Measurements from ENCODE around the gene KCNH3. TPM values are rescaled to one million over a fixed set of nuclear protein-coding genes. Genes with fewer than 3 reads are reported as not detected.

KCNH3 gene
- total and polyA plus RNA-seq, 2 donors (not counting 1 experiment from before 2014, with no cell fraction given), result 0.05 to 0.17 TPM

- DNase-seq (ENCODE audit: low read depth in 2 of 2), result no peak
- no peaks in the 10 kb centered on the region for H3K9me3 ChIP-seq (ENCODE audit: control insufficient read depth, insufficient read depth, low read depth, low read length)
- H3K4me1 ChIP-seq (ENCODE audit: control insufficient read depth, extremely low read depth, insufficient read depth, low read length), result no peaks in the 10 kb centered on the region
- H2AFZ ChIP-seq (ENCODE audit: low read length), result peak overlapping the region; percentile 73
- H4K20me1 ChIP-seq (ENCODE audit: control insufficient read depth, extremely low read depth, insufficient read depth, low read length), result no peaks in the 10 kb centered on the region
- peak overlapping the region in 1 of 4 experiments; percentile 44 for H3K4me3 ChIP-seq (replicated peaks in 1 of 4; ENCODE audit: control extremely low read depth in 1 of 4, insufficient read depth in 1 of 4, low read depth in 3 of 4, low read length in 4 of 4)
- no peak overlapping the region for H3K9ac ChIP-seq (ENCODE audit: insufficient read depth, low read length)
- no peak overlapping the region for H3K27ac ChIP-seq (ENCODE audit: insufficient read depth, low read length)
- H3K79me2 ChIP-seq (ENCODE audit: control insufficient read depth, insufficient read depth, low read length), result no peaks in the 10 kb centered on the region
- peak overlapping the region; percentile 83 for H3K4me2 ChIP-seq (ENCODE audit: extremely low read depth, insufficient read depth, low read length)
- no peaks in the 10 kb centered on the region for H3K36me3 ChIP-seq (ENCODE audit: control insufficient read depth, insufficient read depth, low read length)
- H3K27me3 ChIP-seq (ENCODE audit: control insufficient read depth, insufficient read depth, low read length), result peaks cover 32% of the 10 kb centered on the region
- no peak for TF ChIP-seq EZH2 (IDR thresholded peaks at IDR 0.05; ENCODE audit: low read length, missing control alignments)
- TF ChIP-seq, protein P1, sequence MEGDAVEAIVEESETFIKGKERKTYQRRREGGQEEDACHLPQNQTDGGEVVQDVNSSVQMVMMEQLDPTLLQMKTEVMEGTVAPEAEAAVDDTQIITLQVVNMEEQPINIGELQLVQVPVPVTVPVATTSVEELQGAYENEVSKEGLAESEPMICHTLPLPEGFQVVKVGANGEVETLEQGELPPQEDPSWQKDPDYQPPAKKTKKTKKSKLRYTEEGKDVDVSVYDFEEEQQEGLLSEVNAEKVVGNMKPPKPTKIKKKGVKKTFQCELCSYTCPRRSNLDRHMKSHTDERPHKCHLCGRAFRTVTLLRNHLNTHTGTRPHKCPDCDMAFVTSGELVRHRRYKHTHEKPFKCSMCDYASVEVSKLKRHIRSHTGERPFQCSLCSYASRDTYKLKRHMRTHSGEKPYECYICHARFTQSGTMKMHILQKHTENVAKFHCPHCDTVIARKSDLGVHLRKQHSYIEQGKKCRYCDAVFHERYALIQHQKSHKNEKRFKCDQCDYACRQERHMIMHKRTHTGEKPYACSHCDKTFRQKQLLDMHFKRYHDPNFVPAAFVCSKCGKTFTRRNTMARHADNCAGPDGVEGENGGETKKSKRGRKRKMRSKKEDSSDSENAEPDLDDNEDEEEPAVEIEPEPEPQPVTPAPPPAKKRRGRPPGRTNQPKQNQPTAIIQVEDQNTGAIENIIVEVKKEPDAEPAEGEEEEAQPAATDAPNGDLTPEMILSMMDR (conservative IDR thresholded peaks at IDR 0.05 in 1 of 2, IDR thresholded peaks at IDR 0.05 in 1 of 2; ENCODE audit: low read depth in 1 of 2, low read length in 2 of 2), result no peak
Observed at GRCh38 chr12:49548481-49548821, 9.6 kb downstream of the KCNH3 start.

GRCh38 chr12:49548822-49549648 is 10.2 kb downstream of the KCNH3 start:
- no peak overlapping the region for H3K9ac ChIP-seq (ENCODE audit: insufficient read depth, low read length)
- peak overlapping the region; percentile 83 for H3K4me2 ChIP-seq (ENCODE audit: extremely low read depth, insufficient read depth, low read length)
- peak; percentile 20 to 28 for DNase-seq (ENCODE audit: low read depth in 2 of 2)
- H3K27me3 ChIP-seq (ENCODE audit: control insufficient read depth, insufficient read depth, low read length), result peaks cover 32% of the 10 kb centered on the region
- no peaks in the 10 kb centered on the region for H3K79me2 ChIP-seq (ENCODE audit: control insufficient read depth, insufficient read depth, low read length)
- peak overlapping the region; percentile 73 for H2AFZ ChIP-seq (ENCODE audit: low read length)
- H3K36me3 ChIP-seq (ENCODE audit: control insufficient read depth, insufficient read depth, low read length), result no peaks in the 10 kb centered on the region
- no peak overlapping the region for H3K27ac ChIP-seq (ENCODE audit: insufficient read depth, low read length)
- peak; percentile 65 for TF ChIP-seq EZH2 (IDR thresholded peaks at IDR 0.05; ENCODE audit: low read length, missing control alignments)
- TF ChIP-seq, protein P1 (conservative IDR thresholded peaks at IDR 0.05 in 1 of 2, IDR thresholded peaks at IDR 0.05 in 1 of 2; ENCODE audit: low read depth in 1 of 2, low read length in 2 of 2), result peak; percentile 25 to 34
- no peaks in the 10 kb centered on the region for H3K4me1 ChIP-seq (ENCODE audit: control insufficient read depth, extremely low read depth, insufficient read depth, low read length)
- peak overlapping the region in 2 of 4 experiments; percentile 16 to 44 for H3K4me3 ChIP-seq (replicated peaks in 1 of 4; ENCODE audit: control extremely low read depth in 1 of 4, insufficient read depth in 1 of 4, low read depth in 3 of 4, low read length in 4 of 4)
- no peaks in the 10 kb centered on the region for H3K9me3 ChIP-seq (ENCODE audit: control insufficient read depth, insufficient read depth, low read depth, low read length)
- H4K20me1 ChIP-seq (ENCODE audit: control insufficient read depth, extremely low read depth, insufficient read depth, low read length), result no peaks in the 10 kb centered on the region

GRCh38 chr12:49549735-49550692 is 11.2 kb downstream of the KCNH3 start:
- Histone ChIP-seq H3K27ac (ENCODE audit: insufficient read depth, low read length) (no peak overlapping the region), H3K4me3 (replicated peaks in 1 of 4; ENCODE audit: control extremely low read depth in 1 of 4, insufficient read depth in 1 of 4, low read depth in 3 of 4, low read length in 4 of 4) (no peak overlapping the region), H3K4me2 (ENCODE audit: extremely low read depth, insufficient read depth, low read length) (no peak overlapping the region), H3K4me1 (ENCODE audit: control insufficient read depth, extremely low read depth, insufficient read depth, low read length) (no peaks in the 10 kb centered on the region), H3K36me3 (ENCODE audit: control insufficient read depth, insufficient read depth, low read length) (no peaks in the 10 kb centered on the region), H3K27me3 (ENCODE audit: control insufficient read depth, insufficient read depth, low read length) (peaks cover 32% of the 10 kb centered on the region), H3K79me2 (ENCODE audit: control insufficient read depth, insufficient read depth, low read length) (no peaks in the 10 kb centered on the region), H4K20me1 (ENCODE audit: control insufficient read depth, extremely low read depth, insufficient read depth, low read length) (no peaks in the 10 kb centered on the region), H3K9ac (ENCODE audit: insufficient read depth, low read length) (no peak overlapping the region), H3K9me3 (ENCODE audit: control insufficient read depth, insufficient read depth, low read depth, low read length) (no peaks in the 10 kb centered on the region), H2AFZ (ENCODE audit: low read length) (no peak overlapping the region)
- TF ChIP-seq, protein P1 (conservative IDR thresholded peaks at IDR 0.05 in 1 of 2, IDR thresholded peaks at IDR 0.05 in 1 of 2; ENCODE audit: low read depth in 1 of 2, low read length in 2 of 2), result no peak
- TF ChIP-seq EZH2 (IDR thresholded peaks at IDR 0.05; ENCODE audit: low read length, missing control alignments), result no peak
- DNase-seq (ENCODE audit: low read depth in 2 of 2), result no peak
